GM21737 (cell line): ENCODE results near the gene DAGLB.
"Not testable (repeated sequence)": the region's sequence is repeated elsewhere in the genome, so short reads cannot be mapped to it uniquely, and the experiment has no call there.

ENCODE experiments used
- ATAC-seq: cut with Tn5 transposase; IDR thresholded peaks from one replicate; pipeline ENCODE4 v1.9.1; 2021; ENCODE audit warnings: mild to moderate bottlenecking, moderate library complexity; ENCODE audit not compliant: unreplicated experiment

The DAGLB gene

DNA sequence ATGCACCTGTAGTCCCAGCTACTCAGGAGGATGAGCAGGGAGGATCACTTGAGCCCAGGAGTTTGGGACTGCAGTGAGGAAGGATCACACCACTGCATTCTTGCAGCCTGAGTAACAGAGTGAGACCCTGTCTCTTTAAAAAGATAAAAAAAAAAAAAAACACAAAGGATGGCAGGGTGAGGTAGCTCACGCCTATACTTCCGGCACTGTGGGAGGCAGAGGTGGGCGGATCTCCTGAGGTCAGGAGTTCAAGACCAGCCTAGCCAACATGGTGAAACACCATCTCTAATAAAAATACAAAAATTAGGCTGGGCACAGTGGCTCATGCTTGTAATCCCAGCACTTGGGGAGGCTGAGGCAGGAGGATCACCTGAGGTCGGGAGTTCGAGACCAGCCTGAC, 15.9 kb upstream of the DAGLB start:
- ATAC-seq, result not testable (repeated sequence)

DNA sequence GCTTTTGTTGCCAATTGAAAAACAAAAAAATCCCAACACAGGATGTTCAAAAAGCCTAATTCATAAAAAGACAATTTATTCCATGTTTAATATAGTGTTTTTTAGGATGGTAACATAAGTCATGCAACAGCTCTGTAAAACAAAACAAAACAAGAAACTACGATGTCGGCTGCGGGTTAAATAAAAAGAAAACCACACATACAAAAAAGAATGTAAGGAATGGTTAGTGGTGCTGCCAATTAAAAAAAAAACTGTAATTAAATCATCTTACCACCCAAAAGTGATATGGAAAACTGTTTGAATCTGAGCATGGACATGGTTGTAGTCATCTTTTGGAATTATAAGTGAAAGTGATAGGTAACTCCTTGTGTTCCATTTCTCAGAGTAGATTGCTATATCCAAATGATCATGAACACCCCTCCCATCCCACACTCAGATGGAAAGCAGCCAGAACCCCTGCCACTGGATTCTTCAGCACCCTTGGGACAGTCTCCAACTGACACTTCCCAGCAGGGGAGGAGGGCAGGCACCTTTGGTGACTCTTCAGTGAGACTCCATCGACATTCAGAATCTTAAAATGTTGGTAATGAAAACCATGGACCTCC, 14.3 kb upstream of the DAGLB start:
- ATAC-seq, result no peak

DNA sequence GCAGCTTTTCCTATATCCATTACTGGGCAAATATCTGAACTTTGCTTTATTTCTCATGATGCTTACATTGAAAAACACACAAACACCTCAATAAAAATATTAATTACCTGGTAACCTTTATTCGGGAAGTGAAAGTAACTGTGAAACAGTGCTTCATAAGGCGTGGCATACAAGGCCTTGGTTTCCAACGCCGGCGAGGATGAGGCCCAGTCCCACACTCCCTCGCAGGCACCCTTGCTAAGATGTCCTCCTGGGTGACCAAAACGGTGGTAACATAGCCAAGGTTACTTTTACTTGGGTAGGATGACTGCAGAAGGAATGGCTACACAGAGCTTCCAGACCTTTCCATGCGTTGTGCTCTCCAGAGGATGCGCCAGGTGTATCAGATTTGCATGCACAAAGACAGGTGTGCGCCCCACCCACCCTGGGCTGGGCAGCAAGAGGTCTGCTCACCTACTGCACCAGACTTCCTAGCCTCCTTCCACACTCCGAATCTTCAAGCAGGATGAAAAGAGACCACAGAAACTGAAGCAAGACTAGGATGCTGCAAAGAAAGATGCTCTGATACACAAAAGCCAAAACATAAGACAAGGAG, 13.3 kb upstream of the DAGLB start:
- no peak for ATAC-seq

DNA sequence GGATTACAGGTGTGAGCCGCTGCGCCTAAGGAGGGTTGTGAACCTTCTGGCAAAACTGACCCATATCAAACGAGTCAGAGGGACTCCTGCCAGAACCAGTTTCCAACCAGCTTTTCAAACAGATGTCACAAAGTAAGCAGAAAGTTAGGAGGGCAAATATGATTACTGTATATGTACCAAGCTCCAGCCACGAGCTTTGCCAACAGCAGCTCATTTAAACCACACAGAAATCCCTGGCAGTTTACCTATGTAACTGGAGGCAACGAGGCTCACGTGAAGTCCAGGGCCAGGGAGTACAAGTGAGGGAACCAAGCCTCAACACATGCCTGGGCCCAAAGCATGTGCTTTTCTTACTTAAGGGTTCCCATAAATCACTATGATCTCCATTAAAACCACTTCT, 12.5 kb upstream of the DAGLB start:
- ATAC-seq, result no peak

DNA sequence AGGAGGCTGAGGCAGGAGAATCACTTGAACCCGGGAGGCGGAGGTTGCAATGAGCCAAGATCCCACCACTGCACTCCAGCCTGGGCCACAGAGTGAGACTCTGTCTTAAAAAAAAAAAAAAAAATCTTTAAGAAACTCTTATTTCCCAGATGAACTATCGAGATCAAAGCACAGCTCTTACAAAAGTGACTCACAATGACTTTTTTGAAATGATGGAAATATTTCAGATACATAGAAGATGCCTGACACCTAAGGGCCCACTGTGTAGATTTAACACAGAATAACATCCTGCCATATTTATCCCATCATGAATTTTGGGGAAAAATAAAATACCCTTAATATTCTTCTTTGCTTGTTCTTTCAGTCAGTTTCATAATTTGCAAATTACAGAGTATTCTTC, 10.9 kb upstream of the DAGLB start:
- not testable (repeated sequence) for ATAC-seq

DNA sequence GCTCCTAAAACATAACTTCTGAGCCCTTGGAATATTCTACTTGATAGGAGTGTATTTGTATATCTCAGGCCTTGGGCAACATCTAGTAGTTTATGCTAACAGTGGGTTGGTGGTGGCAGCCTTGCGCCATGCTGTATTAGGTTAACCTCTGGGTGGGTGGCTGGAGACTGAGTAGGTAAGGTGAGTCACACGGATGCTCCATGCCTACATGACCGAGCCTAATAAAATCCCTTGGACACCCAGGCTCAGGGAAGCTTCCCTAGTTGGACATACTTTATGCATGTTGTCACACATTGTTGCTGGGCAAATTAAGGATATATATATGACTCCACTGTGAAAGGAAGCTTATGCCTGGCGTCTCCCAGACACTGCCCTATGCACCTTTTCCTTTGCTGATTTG, 6.0 kb upstream of the DAGLB start:
- no peak for ATAC-seq

DNA sequence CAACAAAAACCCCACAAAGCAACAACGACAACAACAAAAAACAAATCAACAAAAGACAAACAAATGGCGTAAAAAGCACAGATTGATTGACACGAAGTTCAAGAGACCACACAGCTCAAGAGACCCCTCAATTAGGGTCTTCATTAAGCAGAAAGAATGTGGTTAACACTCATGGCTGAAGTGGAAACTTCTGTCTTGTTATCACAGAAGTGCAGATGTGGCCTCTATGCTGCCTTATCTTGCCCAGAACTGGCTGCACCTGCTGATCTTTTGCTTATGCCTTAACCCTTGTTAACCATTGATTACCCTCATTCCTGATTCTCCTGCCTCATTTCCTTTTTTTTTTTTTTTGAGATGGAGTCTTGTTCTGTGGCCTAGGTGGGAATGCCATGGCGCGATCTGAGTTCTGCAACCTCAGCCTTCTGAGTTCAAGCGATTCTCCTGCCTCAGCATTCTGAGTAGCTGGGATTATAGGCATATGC, 3.5 kb upstream of the DAGLB start:
- ATAC-seq, result no peak

DNA sequence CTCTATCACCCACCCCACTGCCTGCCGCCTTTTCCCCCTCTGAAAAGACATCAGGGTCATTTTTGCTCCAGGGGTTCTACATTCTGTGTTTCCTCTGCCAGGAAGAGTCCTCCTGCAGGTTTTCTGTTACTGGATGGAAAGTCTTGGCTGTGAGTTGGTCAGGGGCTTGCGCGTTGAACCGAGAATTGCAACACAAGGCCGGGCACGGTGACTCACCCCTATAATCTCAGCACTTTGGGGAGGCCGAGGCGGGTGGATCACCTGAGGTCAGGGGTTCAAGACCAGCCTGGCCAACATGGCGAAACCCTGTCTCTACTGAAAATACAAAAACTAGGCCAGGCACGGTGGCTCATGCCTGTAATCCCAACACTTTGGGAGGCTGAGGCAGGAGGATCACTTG, 2.8 kb upstream of the DAGLB start:
- ATAC-seq, result not testable (repeated sequence)

DNA sequence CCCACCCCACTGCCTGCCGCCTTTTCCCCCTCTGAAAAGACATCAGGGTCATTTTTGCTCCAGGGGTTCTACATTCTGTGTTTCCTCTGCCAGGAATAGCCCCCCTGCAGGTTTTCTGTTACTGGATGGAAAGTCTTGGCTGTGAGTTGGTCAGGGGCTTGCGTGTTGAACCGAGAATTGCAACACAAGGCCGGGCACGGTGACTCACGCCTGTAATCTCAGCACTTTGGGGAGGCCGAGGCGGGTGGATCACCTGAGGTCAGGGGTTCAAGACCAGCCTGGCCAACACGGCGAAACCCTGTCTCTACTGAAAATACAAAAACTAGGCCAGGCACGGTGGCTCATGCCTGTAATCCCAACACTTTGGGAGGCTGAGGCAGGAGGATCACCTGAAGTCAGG, 2.1 kb upstream of the DAGLB start:
- not testable (repeated sequence) for ATAC-seq

DNA sequence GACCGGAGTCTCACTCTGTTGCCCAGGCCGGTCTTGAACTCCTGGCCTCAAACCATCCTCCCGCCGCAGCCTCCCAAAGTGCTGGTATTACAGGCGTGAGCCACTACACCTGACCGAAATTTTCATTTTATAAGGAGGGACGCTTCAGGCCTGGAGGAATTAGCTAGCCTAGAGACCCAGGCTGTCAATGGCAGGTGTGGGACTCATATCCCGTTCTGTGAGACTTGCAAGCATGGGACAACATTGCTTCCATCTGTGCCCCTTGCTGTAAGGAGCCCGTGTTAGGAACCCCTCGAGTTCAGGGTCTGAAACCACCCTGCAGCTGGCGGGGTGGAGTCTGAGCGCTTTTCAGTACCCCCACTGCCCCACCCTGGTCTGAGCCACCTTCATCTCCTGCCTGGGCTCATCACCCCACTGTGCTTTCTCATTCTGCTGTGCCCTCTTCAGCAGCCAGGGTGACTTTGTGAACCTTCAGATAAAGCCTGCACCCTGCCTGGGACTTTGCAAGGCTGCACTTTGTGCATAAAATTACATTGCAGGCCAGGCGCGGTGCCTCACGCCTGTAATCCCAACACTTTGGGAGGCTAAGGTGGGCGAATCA, 1.3 kb upstream of the DAGLB start:
- no peak for ATAC-seq

DNA sequence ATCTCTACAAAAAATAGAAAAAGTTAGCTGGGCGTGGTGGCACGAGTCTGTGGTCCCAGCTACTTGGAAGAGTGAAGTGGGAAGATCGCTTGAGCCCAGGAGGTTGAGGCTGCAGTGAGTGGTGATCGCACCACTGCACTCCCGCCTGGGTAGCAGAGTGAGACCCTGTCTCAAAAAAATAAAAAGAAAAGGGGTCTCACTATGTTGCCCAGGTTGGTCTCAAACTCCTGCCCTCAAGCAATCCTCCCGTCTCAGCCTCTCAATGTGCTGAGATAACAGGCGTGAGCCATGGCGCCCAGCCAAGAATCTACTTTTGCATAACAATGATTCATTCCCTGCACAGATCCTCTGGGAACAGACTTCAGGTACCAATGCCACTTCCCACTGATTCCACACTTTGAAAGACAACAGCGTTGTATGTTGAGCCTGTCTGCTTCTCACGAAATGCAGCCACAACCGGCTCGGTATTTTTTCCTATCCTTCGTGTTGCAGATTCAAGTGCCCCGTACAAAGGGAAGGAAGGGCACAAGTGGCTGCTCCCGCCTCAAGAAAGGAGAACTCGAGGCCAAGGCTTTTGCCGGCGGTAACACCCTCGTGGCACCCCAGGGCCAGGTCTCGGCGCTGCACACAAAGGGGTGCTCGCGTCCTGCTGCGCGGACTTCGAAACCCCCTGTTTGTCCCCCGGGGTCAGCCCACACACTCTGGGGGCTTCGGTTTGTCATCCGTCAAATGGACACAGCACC, 745 bp downstream of the DAGLB start:
- peak; percentile 28 for ATAC-seq

DNA sequence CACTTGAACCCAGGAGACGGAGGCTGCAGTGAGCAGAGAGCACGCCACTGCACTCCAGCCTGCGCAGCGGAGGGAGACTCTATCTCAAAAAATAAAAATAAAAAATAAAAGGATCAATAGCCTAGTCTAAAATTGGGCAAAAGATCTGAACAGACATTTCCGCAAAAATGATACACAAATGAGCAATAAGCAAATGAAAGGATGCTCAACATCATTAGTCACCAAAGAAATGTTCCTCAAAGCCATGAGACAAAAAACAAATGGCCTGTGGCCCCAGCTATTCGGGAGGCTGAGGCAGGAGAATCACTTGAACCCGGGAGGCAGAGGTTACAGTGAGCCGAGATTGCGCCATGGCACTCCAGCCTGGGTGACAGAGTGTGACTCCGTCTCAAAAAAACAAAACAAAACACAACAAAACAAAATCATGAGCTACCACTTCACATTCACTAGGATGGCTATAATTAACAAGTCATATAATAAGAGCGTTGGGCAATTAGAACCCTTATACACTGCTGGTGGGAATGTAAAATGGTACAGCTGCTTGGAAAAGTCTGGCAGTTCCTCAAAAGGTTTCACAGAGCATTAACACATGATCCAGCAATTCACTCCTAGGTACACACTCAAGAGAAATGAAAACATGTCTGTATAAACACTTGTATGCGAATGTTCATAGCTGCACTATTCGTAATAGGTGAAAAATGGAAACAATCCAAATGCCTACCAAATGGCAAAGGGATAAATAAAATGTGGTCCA, 3.1 kb downstream of the DAGLB start:
- ATAC-seq, result no peak

DNA sequence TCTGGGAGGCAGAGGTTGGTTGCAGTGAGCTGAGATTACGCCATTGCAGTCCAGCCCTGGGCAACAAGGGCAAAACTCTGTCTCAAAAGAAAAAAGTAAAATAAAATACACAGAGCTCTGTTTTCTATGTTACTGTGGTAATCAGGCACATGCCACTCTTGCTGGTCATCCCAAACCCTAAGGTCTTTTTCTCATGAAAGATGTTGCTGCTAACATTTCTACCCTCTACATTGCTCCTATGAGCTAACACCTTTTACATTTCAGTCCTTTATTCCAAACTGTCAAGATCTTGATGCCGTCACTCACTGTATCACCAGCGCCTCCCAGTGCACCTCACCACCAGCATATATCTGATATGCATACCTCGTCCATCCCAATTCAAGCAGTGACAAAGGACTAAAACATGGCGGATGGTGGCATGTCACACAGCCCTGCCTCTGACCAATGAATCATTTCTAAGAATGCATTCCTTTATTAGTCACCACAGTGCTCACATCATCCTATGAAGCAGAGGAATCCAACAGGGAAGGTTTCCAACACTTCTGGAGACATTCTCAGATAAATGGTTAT, 4.3 kb downstream of the DAGLB start:
- ATAC-seq, result no peak

DNA sequence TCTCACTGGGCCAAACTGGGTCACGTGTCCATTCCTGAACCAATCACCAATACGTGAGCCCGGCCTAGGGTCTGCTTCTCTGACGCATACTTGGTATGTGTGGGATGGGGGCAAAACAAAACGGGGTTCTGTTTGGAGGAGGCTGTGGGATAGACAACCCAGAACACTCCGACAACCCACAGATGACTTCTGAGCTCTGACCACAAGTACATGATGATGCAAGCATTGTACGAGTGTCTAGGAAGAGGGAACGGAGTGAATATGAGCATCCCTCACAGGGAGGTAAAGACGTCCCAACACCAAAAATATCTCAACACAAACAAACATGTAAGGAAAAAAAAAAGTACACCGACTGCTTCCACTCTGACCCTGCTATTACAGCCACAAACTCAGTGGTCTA, 5.6 kb downstream of the DAGLB start:
- no peak for ATAC-seq

DNA sequence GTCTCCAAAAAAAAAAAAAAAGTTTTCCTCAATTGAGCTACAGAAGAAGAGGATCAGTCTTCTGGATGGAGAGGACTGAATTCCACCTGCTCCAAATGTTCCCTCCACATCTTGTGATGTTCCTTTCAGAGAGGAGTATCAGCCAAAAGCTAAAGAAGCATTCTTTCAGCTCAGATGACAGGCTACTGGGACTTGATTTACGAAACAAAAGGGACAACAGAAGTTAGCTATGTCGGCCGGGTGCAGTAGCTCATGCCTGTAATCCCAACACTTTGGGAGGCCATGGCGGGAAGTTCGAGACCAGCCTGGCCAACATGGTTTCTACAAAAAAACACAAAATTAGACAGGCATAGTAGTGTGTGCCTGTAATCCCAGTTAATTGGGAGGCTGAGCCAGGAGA, 7.4 kb downstream of the DAGLB start:
- ATAC-seq, result no peak

DNA sequence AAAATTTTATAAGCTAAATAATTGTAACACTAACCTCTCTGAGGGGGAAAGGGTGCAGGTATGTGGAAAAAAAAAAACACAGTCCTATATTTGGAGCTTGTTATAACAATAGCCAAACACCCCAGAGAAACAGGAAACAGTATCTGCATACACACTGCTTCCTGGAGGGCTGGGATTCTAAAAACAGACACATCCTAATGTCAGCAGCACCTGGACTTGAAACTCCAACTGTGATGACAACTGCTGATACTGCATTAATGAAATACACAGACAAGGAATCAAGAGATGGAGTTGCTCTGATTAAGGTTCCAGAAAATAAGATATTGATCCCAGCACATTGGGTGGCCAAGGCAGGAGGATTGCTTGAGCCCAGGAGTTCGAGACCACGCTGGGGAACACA, 9.3 kb downstream of the DAGLB start:
- ATAC-seq, result no peak

DNA sequence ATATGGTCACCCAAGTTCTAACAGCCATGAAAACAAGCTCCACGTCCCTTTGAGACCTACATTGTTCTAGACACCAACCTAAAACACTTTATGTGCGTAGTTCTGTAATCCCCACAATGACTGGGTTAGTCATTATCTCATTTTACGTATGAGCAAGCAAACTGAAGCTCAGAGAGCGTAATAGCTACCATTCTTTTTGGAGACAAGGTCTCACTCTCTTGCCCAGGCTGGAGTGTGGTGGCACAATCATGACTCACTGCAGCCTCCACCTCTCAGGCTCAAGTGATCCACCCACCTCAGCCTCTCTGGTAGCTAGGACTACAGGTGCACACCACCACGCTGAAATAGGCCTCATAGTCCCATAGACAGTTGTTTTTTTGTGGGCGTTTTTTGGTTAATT, 10.5 kb downstream of the DAGLB start:
- no peak for ATAC-seq

DNA sequence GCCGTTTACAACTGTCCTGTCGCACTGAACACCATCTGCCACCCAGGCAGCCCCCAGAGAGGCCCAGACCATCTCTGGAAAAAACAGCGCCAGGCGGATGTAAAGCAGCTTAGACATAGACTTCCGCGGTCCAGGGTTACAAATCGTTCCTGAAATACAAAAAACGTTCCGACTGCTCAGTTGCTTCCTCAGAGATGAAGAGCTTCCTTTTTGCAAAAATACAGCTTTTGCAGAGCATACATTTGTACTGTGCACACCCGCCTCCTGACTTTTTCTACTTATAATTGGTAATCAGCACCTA, 11.4 kb downstream of the DAGLB start:
- ATAC-seq, result no peak

DNA sequence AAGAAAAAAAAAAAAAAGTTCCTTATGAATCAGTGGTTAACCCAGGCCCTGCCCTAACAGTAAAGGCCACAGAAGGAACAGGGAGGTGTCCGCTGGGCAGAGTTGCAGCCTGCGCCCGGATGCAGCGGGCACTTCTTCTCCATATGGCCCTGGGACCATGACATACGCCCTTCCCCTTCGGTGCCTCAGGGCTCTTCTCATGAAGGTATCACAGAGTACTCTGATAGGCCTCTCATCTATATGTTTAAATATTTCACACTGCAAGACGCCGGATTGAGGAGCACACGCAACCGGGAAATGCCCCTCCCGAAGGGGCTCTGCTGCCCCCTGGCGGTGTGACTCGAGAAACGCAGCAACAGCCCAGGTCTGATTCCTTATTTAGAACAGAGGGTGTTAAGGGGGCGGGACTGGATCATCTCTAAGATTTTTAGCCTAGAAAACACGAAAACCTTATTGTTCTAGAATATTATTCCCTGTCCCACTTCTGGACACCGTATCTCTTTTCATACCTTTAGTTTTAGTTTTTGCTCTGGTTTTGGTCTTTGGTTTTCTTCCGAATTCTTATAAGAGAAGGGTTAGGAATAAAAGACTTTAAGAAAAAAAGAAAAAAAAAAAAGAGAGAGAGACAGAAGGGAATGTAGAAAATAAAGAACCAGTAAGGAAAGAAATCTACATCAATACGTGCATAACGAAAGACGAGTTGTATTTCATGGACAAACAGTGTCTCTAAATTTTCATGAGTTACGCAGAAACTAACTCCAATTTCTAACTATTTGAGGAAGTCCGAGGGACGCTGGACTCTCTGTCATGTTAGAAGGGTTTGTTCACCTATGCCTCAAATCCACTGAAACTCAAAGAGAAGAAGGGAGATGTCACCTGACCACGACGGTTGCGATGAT, 12.0 kb downstream of the DAGLB start:
- peak; percentile 71 for ATAC-seq
